Frontal cortex (tissue), 4 donors: ENCODE data around the gene ELL2. TPM values are rescaled to one million over a fixed set of nuclear protein-coding genes. Genes with fewer than 3 reads are reported as not detected.

ENCODE experiments used
- DNase-seq, 2 donors: peaks; one replicate each; pipeline ENCODE4 v3.0.0; 2012; ENCODE audit warnings: low spot score in 2 of 2
- FAIRE-seq: peaks from 2 replicates; lab custom pipeline; 2012; peaks lifted over from hg19 to GRCh38; lab: Jason Lieb, UNC
- total RNA-seq: library from RNA; depleted of rRNA; stranded (reverse); fragments of >200 nt; gene quantifications from one replicate; pipeline ENCODE4 v1.2.3, GENCODE V29; 2014
- donor health status: control.
- donor health status: control.
- donor health status: control.

Gene ELL2
- total RNA-seq, 1 donor from 2014 or later, result 25.3 TPM

GRCh38 chr5:95892784-95893354, 68.8 kb downstream of the ELL2 start:
- DNase-seq (no peak), FAIRE-seq (no peak)

GRCh38 chr5:95891499-95891898, 70.2 kb downstream of the ELL2 start:
- DNase-seq (no peak), FAIRE-seq (no peak)

- no peak for FAIRE-seq
- no peak for DNase-seq
These were observed 72.6 kb downstream of the ELL2 start for GRCh38 chr5:95889076-95889475.

- no peak for FAIRE-seq
- DNase-seq, result no peak
These were observed 73.7 kb downstream of the ELL2 start for GRCh38 chr5:95887977-95888376.

GRCh38 chr5:95886340-95887044, 75.2 kb downstream of the ELL2 start:
- no peak for FAIRE-seq

GRCh38 chr5:95884511-95884910, 77.1 kb downstream of the ELL2 start:
- FAIRE-seq (no peak), DNase-seq (no peak)

More at GRCh38 chr5:95886340-95887044, 75.2 kb downstream of the ELL2 start:
- DNase-seq, result no peak

- DNase-seq (no peak), FAIRE-seq (no peak)
These were observed 77.7 kb downstream of the ELL2 start for GRCh38 chr5:95884017-95884325.

- no peak for FAIRE-seq
- DNase-seq, result no peak
These were observed 78.2 kb downstream of the ELL2 start for GRCh38 chr5:95883185-95884016.

GRCh38 chr5:95881833-95882232, 79.8 kb downstream of the ELL2 start:
- DNase-seq (no peak), FAIRE-seq (no peak)

GRCh38 chr5:95880081-95880926, 81.3 kb downstream of the ELL2 start:
- DNase-seq (no peak), FAIRE-seq (no peak)

GRCh38 chr5:95879661-95880060, 82.0 kb downstream of the ELL2 start:
- no peak for FAIRE-seq
- no peak for DNase-seq

GRCh38 chr5:95878417-95879323, 83.0 kb downstream of the ELL2 start:
- FAIRE-seq, result no peak

GRCh38 chr5:95876782-95877181, 84.9 kb downstream of the ELL2 start:
- DNase-seq, result no peak
- no peak for FAIRE-seq

More at GRCh38 chr5:95878417-95879323, 83.0 kb downstream of the ELL2 start:
- no peak for DNase-seq

GRCh38 chr5:95874246-95874645, 87.4 kb downstream of the ELL2 start:
- no peak for FAIRE-seq
- no peak for DNase-seq

GRCh38 chr5:95873351-95873750, 88.3 kb downstream of the ELL2 start:
- DNase-seq (no peak), FAIRE-seq (no peak)

GRCh38 chr5:95872346-95873268, 89.0 kb downstream of the ELL2 start:
- FAIRE-seq (no peak), DNase-seq (no peak)

- FAIRE-seq (no peak), DNase-seq (no peak)
These were observed 90.4 kb downstream of the ELL2 start for GRCh38 chr5:95871146-95871806.
